ENCODE data around the gene NPEPL1. TPM values are rescaled to one million over a fixed set of nuclear protein-coding genes. Genes with fewer than 3 reads are reported as not detected.
"Not testable (repeated sequence)": the region's sequence is repeated elsewhere in the genome, so short reads cannot be mapped to it uniquely, and the experiment has no call there.

The NPEPL1 gene
- polyA plus RNA-seq, 4 donors = 16.5 to 30.4 (median 26.3) TPM

GRCh38 chr20:58748618-58749017 lies 56.0 kb downstream of the NPEPL1 start:
- DNase-seq = no peak
- WGBS, 3 donors = 35 to 58% (median 38%) methylated on average over 3 of the region's 3 CpGs
- Histone ChIP-seq H3K4me3 (ENCODE audit: low read depth in 1 of 3, low read length in 3 of 3) (no peak overlapping the region), H3K27me3 (ENCODE audit: control insufficient read depth in 3 of 3, insufficient read depth in 3 of 3, low read length in 3 of 3) (peaks cover 0 to 5% (median 0%) of the 10 kb centered on the region in 3 donors), H3K36me3 (ENCODE audit: control insufficient read depth in 3 of 3, insufficient read depth in 2 of 3, low read depth in 1 of 3, low read length in 3 of 3) (no peaks in the 10 kb centered on the region), H3K4me1 (ENCODE audit: control insufficient read depth in 3 of 3, insufficient read depth in 2 of 3, low read depth in 1 of 3, low read length in 2 of 3) (no peaks in the 10 kb centered on the region), H3K9me3 (ENCODE audit: control insufficient read depth in 2 of 2, insufficient read depth in 1 of 2, low read depth in 1 of 2, low read length in 1 of 2) (no peaks in the 10 kb centered on the region), H3K27ac (ENCODE audit: low read depth in 1 of 3, low read length in 2 of 3) (no peak overlapping the region)
- FAIRE-seq = no peak

GRCh38 chr20:58749098-58749769 lies 56.6 kb downstream of the NPEPL1 start:
- H3K9me3 ChIP-seq (ENCODE audit: control insufficient read depth in 2 of 2, insufficient read depth in 1 of 2, low read depth in 1 of 2, low read length in 1 of 2) = no peaks in the 10 kb centered on the region
- FAIRE-seq (no peak), DNase-seq (no peak)
- no peaks in the 10 kb centered on the region for H3K4me1 ChIP-seq (ENCODE audit: control insufficient read depth in 3 of 3, insufficient read depth in 2 of 3, low read depth in 1 of 3, low read length in 2 of 3)
- H3K27me3 ChIP-seq (ENCODE audit: control insufficient read depth in 3 of 3, insufficient read depth in 3 of 3, low read length in 3 of 3) = peaks cover 0 to 5% (median 0%) of the 10 kb centered on the region in 3 donors
- no peaks in the 10 kb centered on the region for H3K36me3 ChIP-seq (ENCODE audit: control insufficient read depth in 3 of 3, insufficient read depth in 2 of 3, low read depth in 1 of 3, low read length in 3 of 3)
- no peak overlapping the region for H3K27ac ChIP-seq (ENCODE audit: low read depth in 1 of 3, low read length in 2 of 3)
- WGBS, 3 donors = 83 to 89% (median 85%) methylated on average over 11 of the region's 11 CpGs
- H3K4me3 ChIP-seq (ENCODE audit: low read depth in 1 of 3, low read length in 3 of 3) = no peak overlapping the region

GRCh38 chr20:58749979-58750378 lies 57.4 kb downstream of the NPEPL1 start:
- FAIRE-seq = no peak
- 86 to 94% (median 92%) methylated on average over 5 of the region's 5 CpGs for WGBS, 3 donors
- DNase-seq = no peak

GRCh38 chr20:58750706-58751105 lies 58.1 kb downstream of the NPEPL1 start:
- H3K27ac ChIP-seq (ENCODE audit: low read depth in 1 of 3, low read length in 2 of 3); H3K4me1 ChIP-seq (ENCODE audit: control insufficient read depth in 3 of 3, insufficient read depth in 2 of 3, low read depth in 1 of 3, low read length in 2 of 3); H3K4me3 ChIP-seq (ENCODE audit: low read depth in 1 of 3, low read length in 3 of 3); DNase-seq; FAIRE-seq; H3K27me3 ChIP-seq (ENCODE audit: control insufficient read depth in 3 of 3, insufficient read depth in 3 of 3, low read length in 3 of 3); H3K9me3 ChIP-seq (ENCODE audit: control insufficient read depth in 2 of 2, insufficient read depth in 1 of 2, low read depth in 1 of 2, low read length in 1 of 2); H3K36me3 ChIP-seq (ENCODE audit: control insufficient read depth in 3 of 3, insufficient read depth in 2 of 3, low read depth in 1 of 3, low read length in 3 of 3): not testable (repeated sequence)
- WGBS, 3 donors = 87 to 96% (median 93%) methylated on average over 2 of the region's 2 CpGs

More at GRCh38 chr20:58749979-58750378, 57.4 kb downstream of the NPEPL1 start:
- H3K4me3 ChIP-seq (ENCODE audit: low read depth in 1 of 3, low read length in 3 of 3) = no peak overlapping the region
- H3K27me3 ChIP-seq (ENCODE audit: control insufficient read depth in 3 of 3, insufficient read depth in 3 of 3, low read length in 3 of 3) = peaks cover 0 to 5% (median 0%) of the 10 kb centered on the region in 3 donors
- no peaks in the 10 kb centered on the region for H3K9me3 ChIP-seq (ENCODE audit: control insufficient read depth in 2 of 2, insufficient read depth in 1 of 2, low read depth in 1 of 2, low read length in 1 of 2)
- no peaks in the 10 kb centered on the region for H3K36me3 ChIP-seq (ENCODE audit: control insufficient read depth in 3 of 3, insufficient read depth in 2 of 3, low read depth in 1 of 3, low read length in 3 of 3)
- no peaks in the 10 kb centered on the region for H3K4me1 ChIP-seq (ENCODE audit: control insufficient read depth in 3 of 3, insufficient read depth in 2 of 3, low read depth in 1 of 3, low read length in 2 of 3)
- no peak overlapping the region for H3K27ac ChIP-seq (ENCODE audit: low read depth in 1 of 3, low read length in 2 of 3)

GRCh38 chr20:58751979-58752378 lies 59.4 kb downstream of the NPEPL1 start:
- peaks cover 0 to 2% (median 0%) of the 10 kb centered on the region in 3 donors for H3K27me3 ChIP-seq (ENCODE audit: control insufficient read depth in 3 of 3, insufficient read depth in 3 of 3, low read length in 3 of 3)
- H3K4me3 ChIP-seq (ENCODE audit: low read depth in 1 of 3, low read length in 3 of 3) = no peak overlapping the region
- H3K36me3 ChIP-seq (ENCODE audit: control insufficient read depth in 3 of 3, insufficient read depth in 2 of 3, low read depth in 1 of 3, low read length in 3 of 3) = no peaks in the 10 kb centered on the region
- no peak for DNase-seq
- H3K27ac ChIP-seq (ENCODE audit: low read depth in 1 of 3, low read length in 2 of 3) = no peak overlapping the region
- 84 to 92% (median 86%) methylated on average over 10 of the region's 10 CpGs for WGBS, 3 donors
- no peaks in the 10 kb centered on the region for H3K4me1 ChIP-seq (ENCODE audit: control insufficient read depth in 3 of 3, insufficient read depth in 2 of 3, low read depth in 1 of 3, low read length in 2 of 3)
- no peak for FAIRE-seq
- no peaks in the 10 kb centered on the region for H3K9me3 ChIP-seq (ENCODE audit: control insufficient read depth in 2 of 2, insufficient read depth in 1 of 2, low read depth in 1 of 2, low read length in 1 of 2)

GRCh38 chr20:58752565-58752964 lies 60.0 kb downstream of the NPEPL1 start:
- DNase-seq = no peak
- no peak overlapping the region for H3K4me3 ChIP-seq (ENCODE audit: low read depth in 1 of 3, low read length in 3 of 3)
- WGBS, 3 donors = 78 to 91% (median 87%) methylated on average over 6 of the region's 6 CpGs
- H3K36me3 ChIP-seq (ENCODE audit: control insufficient read depth in 3 of 3, insufficient read depth in 2 of 3, low read depth in 1 of 3, low read length in 3 of 3) = no peaks in the 10 kb centered on the region
- no peaks in the 10 kb centered on the region for H3K4me1 ChIP-seq (ENCODE audit: control insufficient read depth in 3 of 3, insufficient read depth in 2 of 3, low read depth in 1 of 3, low read length in 2 of 3)
- H3K27ac ChIP-seq (ENCODE audit: low read depth in 1 of 3, low read length in 2 of 3) = no peak overlapping the region
- H3K9me3 ChIP-seq (ENCODE audit: control insufficient read depth in 2 of 2, insufficient read depth in 1 of 2, low read depth in 1 of 2, low read length in 1 of 2) = no peaks in the 10 kb centered on the region
- H3K27me3 ChIP-seq (ENCODE audit: control insufficient read depth in 3 of 3, insufficient read depth in 3 of 3, low read length in 3 of 3) = no peaks in the 10 kb centered on the region
- FAIRE-seq = no peak

- H3K4me1 ChIP-seq (ENCODE audit: control insufficient read depth in 3 of 3, insufficient read depth in 2 of 3, low read depth in 1 of 3, low read length in 2 of 3) = no peaks in the 10 kb centered on the region
- 69 to 73% (median 72%) methylated on average over 14 of the region's 14 CpGs for WGBS, 3 donors
- no peaks in the 10 kb centered on the region for H3K36me3 ChIP-seq (ENCODE audit: control insufficient read depth in 3 of 3, insufficient read depth in 2 of 3, low read depth in 1 of 3, low read length in 3 of 3)
- FAIRE-seq (no peak), DNase-seq (no peak)
- no peak overlapping the region for H3K27ac ChIP-seq (ENCODE audit: low read depth in 1 of 3, low read length in 2 of 3)
- no peaks in the 10 kb centered on the region for H3K27me3 ChIP-seq (ENCODE audit: control insufficient read depth in 3 of 3, insufficient read depth in 3 of 3, low read length in 3 of 3)
- no peak overlapping the region for H3K4me3 ChIP-seq (ENCODE audit: low read depth in 1 of 3, low read length in 3 of 3)
- no peaks in the 10 kb centered on the region for H3K9me3 ChIP-seq (ENCODE audit: control insufficient read depth in 2 of 2, insufficient read depth in 1 of 2, low read depth in 1 of 2, low read length in 1 of 2)
Measured at GRCh38 chr20:58753267-58753921, 60.8 kb downstream of the NPEPL1 start.

GRCh38 chr20:58753922-58754551 lies 61.4 kb downstream of the NPEPL1 start:
- H3K4me1 ChIP-seq (ENCODE audit: control insufficient read depth in 3 of 3, insufficient read depth in 2 of 3, low read depth in 1 of 3, low read length in 2 of 3) = no peaks in the 10 kb centered on the region
- DNase-seq (no peak), FAIRE-seq (no peak)
- no peak overlapping the region for H3K4me3 ChIP-seq (ENCODE audit: low read depth in 1 of 3, low read length in 3 of 3)
- no peaks in the 10 kb centered on the region for H3K27me3 ChIP-seq (ENCODE audit: control insufficient read depth in 3 of 3, insufficient read depth in 3 of 3, low read length in 3 of 3)
- H3K9me3 ChIP-seq (ENCODE audit: control insufficient read depth in 2 of 2, insufficient read depth in 1 of 2, low read depth in 1 of 2, low read length in 1 of 2) = no peaks in the 10 kb centered on the region
- WGBS, 3 donors = 79 to 82% (median 80%) methylated on average over 17 of the region's 17 CpGs
- H3K27ac ChIP-seq (ENCODE audit: low read depth in 1 of 3, low read length in 2 of 3) = no peak overlapping the region
- no peaks in the 10 kb centered on the region for H3K36me3 ChIP-seq (ENCODE audit: control insufficient read depth in 3 of 3, insufficient read depth in 2 of 3, low read depth in 1 of 3, low read length in 3 of 3)

All from small intestine (tissue), 7 donors.